ENCODE data around the gene IL26. TPM values are rescaled to one million over a fixed set of nuclear protein-coding genes. Genes with fewer than 3 reads are reported as not detected.

The IL26 gene
- total and polyA plus RNA-seq, 2 of the 4 experiments (the other 2 are of a cell fraction), result not detected

GRCh38 chr12:68229956-68230355 lies 4.3 kb upstream of the IL26 start:
- Histone ChIP-seq H2AK9ac (replicated peaks; ENCODE audit: low read depth, low read length, poor library complexity) (no peak overlapping the region), H4K5ac (ENCODE audit: low read depth, low read length) (no peak overlapping the region), H2AFZ (replicated peaks; ENCODE audit: low read length, poor library complexity) (no peak overlapping the region), H3K23ac (ENCODE audit: low read depth, low read length) (no peak overlapping the region), H2AK5ac (ENCODE audit: low read depth, low read length) (no peak overlapping the region), H2BK15ac (ENCODE audit: low read depth, low read length) (no peak overlapping the region), H3K9me3 (ENCODE audit: control insufficient read depth, insufficient read depth, low read length) (no peaks in the 10 kb centered on the region), H4K8ac (ENCODE audit: low read depth in 2 of 2, low read length in 2 of 2) (no peak overlapping the region), H3K79me1 (ENCODE audit: low read depth in 1 of 2, low read length in 2 of 2) (no peaks in the 10 kb centered on the region), H3K18ac (ENCODE audit: low read depth, low read length) (no peak overlapping the region), H3K27ac (ENCODE audit: insufficient read depth, low read length) (no peak overlapping the region), H3K4me1 (ENCODE audit: control insufficient read depth, insufficient read depth, low read length) (no peaks in the 10 kb centered on the region), H3K14ac (replicated peaks; ENCODE audit: low read depth, low read length) (no peak overlapping the region), H3K4me3 (ENCODE audit: insufficient read depth, low read depth, low read length) (no peak overlapping the region), H4K91ac (ENCODE audit: insufficient read depth, low read depth, low read length) (no peak overlapping the region), H3K27me3 (ENCODE audit: control insufficient read depth, insufficient read depth, low read length) (peaks cover 8% of the 10 kb centered on the region; the same call in 1 of the 2 replicates), H4K20me1 (ENCODE audit: insufficient read depth, low read length) (no peaks in the 10 kb centered on the region), H2BK120ac (ENCODE audit: low read depth, low read length) (no peak overlapping the region), H3K9ac (ENCODE audit: low read depth, low read length) (no peak overlapping the region), H3K9me1 (ENCODE audit: insufficient read depth, low read length) (no peaks in the 10 kb centered on the region), H2BK5ac (ENCODE audit: low read depth, low read length, poor library complexity, severe bottlenecking) (no peak overlapping the region), H3K4ac (ENCODE audit: low read depth, low read length) (no peak overlapping the region), H3K36me3 (ENCODE audit: control insufficient read depth, insufficient read depth, low read length) (no peaks in the 10 kb centered on the region), H3K4me2 (ENCODE audit: low read depth, low read length) (no peak overlapping the region), H3K56ac (ENCODE audit: extremely low read depth, insufficient read depth, low read length) (no peak overlapping the region), H2BK20ac (ENCODE audit: low read depth, low read length) (no peak overlapping the region)
- ATAC-seq (ENCODE audit: low read depth) (no peak), DNase-seq (no peak)
- intact Hi-C loops (cut with micrococcal nuclease) (loop anchor here (10.0 kb wide), 2 partner anchors 415 to 575 kb away; partner anchors contain the start of gene MDM2), in situ Hi-C loops (cut with MboI; ENCODE audit: low sequenced_read_pairs) (loop anchor here (5.0 kb wide), 1 partner anchor 82 kb away; no protein-coding TSS in a partner anchor), dilution Hi-C loops (cut with HindIII; ENCODE audit: low sequenced_read_pairs, unreplicated experiment) (no loop called here)
- WGBS, 2 experiments (ENCODE audit: extremely low coverage in 2 of 2, insufficient read length in 1 of 2), result no CpG with 5 or more reads among the region's 2 CpGs
- TF ChIP-seq CHD1 (IDR thresholded peaks at IDR 0.05; ENCODE audit: low read depth, low read length), result no peak
- no peak for TF ChIP-seq FOS (IDR thresholded peaks at IDR 0.05; ENCODE audit: low read depth, low read length)
- no peak for TF ChIP-seq CTCF (conservative IDR thresholded peaks at IDR 0.05; ENCODE audit: low read depth, low read length)
- no peak for TF ChIP-seq MAZ (IDR thresholded peaks at IDR 0.05; ENCODE audit: borderline replicate concordance, low read depth, low read length)
- TF ChIP-seq BHLHE40 (IDR thresholded peaks at IDR 0.05; ENCODE audit: low read depth, low read length), result no peak
- TF ChIP-seq MAFK (IDR thresholded peaks at IDR 0.05; ENCODE audit: low read depth, low read length), result no peak
- no peak for TF ChIP-seq RFX5 (IDR thresholded peaks at IDR 0.05; ENCODE audit: low read depth, low read length)
- ChIA-PET POLR2A (ENCODE audit: unreplicated experiment) (no interaction called here), CTCF (no interaction called here)
- no TSS peak for BruUV-seq (replicated peaks)
